ENCODE data around the gene FUT6.
"Not testable (repeated sequence)": the region's sequence is repeated elsewhere in the genome, so short reads cannot be mapped to it uniquely, and the experiment has no call there.

Gene FUT6

DNA sequence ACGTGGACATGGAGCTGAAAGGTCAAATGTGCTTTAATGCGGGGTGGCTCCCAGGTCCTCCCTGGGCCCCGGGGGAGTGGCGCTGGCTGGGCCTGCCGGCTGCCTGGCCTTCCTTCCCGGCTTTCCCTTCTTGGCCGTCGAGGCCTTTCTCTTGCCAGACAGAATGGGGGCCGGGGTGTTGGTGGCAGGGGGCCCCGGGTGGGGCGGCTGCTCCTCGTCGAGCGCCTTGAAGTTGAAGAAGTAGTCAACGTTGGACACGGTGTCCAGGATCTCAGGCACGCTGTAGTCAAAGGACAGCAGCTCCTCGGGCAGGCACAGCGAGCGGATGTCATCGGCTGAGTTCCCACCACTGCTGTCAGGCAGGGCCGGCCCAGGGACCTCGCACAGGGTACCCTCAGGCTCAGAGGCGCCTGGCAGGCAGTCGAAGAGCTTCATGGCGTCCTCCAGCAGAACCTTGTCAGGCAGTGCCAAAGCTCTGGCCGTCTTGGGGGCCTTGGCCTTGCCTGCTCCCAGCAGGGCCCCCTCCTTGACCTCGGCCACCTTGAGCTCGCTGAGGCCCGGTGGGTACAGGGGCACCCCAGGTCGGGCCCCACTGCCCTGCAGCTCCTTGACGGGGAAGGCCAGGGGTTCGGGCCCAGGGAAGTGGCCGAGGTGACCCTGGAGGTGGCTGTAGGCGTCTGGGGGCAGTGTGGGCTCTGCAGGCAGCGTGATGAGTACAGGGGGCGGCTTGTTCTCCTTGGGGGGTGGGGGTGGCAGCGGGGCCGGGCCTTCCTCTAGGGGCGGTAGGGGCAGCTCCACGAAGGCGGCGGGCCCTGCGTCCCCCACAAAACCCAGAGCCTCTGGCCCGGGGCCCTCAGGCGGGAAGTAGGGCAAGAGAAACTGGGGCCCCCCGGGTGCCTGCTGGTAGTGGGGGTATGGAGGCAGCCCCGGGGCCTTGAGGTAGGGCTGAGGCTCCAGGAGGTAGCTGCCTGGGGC, 56.3 kb downstream of the FUT6 start:
- DNase-seq, result no peak

DNA sequence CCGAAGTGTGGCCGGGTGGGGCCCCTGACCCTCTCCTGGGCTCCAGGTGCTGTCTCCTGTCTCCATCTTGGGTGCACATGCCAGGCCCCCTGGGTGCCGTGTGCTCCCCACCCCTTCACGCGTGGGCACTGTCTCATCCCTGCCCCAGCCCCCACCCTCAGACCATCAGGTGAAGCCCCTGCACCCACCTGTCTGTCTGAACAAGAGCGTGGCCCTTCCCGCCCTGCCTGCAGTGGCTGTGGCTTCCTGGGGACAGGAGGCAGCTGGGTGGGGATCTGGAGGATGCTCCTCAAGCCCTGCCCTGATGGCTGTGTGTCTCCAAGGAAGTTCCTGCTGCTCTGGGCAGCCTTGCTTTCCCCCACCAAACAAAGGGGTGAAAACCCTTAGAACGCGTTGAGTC, 57.2 kb downstream of the FUT6 start:
- DNase-seq, result no peak

DNA sequence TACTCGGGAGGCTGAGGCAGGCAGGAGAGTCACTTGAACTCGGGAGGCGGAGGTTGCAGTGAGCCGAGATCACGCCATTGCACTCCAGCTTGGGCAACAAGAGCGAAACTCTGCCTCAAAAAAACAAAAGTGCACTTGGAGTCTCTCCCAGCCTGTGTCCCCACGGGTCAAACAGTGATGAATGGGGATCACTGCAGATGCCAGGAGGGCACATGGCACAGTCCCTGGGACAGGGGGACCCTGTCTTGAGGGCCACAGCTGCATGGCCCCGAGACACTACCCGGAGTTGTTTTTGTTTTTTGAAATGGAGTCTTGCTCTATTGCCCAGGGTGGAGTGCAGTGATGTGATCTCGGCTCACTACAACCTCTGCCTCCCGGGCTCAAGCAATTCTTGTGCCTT, 58.6 kb downstream of the FUT6 start:
- DNase-seq, result not testable (repeated sequence)

All from activated CD8-positive, alpha-beta memory T cell treated with anti-CD3 and anti-CD28 coated beads for 24 hours (primary cell).